Measurements from ENCODE around the gene PRRX1.

PRRX1 gene

DNA sequence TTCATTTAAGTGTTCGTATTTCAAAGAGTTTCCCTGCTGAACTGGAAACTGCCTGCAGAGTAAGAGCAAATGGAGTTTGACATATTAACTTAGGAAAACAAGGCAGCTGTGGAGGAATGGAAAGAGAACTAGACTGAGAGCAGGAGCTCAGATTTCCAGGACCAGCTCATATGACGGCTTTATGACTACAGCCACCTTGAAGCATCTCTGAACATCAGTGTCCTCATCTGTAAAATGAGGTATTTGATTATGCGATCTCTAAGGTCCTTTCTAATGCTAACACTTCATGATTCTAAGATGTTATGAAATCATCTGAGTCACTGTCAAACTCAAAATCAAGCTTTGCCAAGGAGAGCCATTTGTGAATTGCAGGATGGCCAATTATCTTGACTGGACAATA lies 112.3 kb downstream of the PRRX1 start:
- no peak for DNase-seq

DNA sequence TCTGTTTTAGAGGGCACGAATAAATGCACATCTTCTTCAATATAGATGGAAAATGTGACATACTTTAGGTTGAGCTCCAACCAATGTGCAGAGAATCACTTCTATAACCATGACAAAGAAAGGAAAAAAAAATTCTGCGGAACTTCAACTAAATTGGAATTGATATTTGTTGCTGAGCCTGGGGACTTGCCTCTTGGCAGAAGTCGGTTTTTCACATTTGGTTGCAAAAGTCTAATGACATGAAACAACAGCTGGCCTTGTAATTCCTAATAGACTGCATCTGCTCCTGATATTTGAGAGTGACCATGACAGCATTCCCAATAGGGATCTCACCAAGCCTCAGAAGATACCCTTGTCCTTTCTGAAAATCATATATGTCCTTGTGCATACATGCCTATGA lies 112.8 kb downstream of the PRRX1 start:
- DNase-seq: no peak
